ENCODE data around the gene SIVA1.
A peak's percentile ranks its signal among the peaks of the same experiment; 100 is the strongest.

Gene SIVA1

GRCh38 chr14:104721505-104722431 lies 31.2 kb upstream of the SIVA1 start:
- H3K4me3 ChIP-seq = no peak overlapping the region
- peaks cover 7 to 53% (median 51%) of the 10 kb centered on the region in 4 donors for H3K4me1 ChIP-seq
- H3K27me3 ChIP-seq = no peaks in the 10 kb centered on the region
- no peaks in the 10 kb centered on the region for H3K9me3 ChIP-seq
- intact Hi-C loops (cut with DNase I; ENCODE audit: low total_unique reads) = no loop called here
- TF ChIP-seq, protein P1, sequence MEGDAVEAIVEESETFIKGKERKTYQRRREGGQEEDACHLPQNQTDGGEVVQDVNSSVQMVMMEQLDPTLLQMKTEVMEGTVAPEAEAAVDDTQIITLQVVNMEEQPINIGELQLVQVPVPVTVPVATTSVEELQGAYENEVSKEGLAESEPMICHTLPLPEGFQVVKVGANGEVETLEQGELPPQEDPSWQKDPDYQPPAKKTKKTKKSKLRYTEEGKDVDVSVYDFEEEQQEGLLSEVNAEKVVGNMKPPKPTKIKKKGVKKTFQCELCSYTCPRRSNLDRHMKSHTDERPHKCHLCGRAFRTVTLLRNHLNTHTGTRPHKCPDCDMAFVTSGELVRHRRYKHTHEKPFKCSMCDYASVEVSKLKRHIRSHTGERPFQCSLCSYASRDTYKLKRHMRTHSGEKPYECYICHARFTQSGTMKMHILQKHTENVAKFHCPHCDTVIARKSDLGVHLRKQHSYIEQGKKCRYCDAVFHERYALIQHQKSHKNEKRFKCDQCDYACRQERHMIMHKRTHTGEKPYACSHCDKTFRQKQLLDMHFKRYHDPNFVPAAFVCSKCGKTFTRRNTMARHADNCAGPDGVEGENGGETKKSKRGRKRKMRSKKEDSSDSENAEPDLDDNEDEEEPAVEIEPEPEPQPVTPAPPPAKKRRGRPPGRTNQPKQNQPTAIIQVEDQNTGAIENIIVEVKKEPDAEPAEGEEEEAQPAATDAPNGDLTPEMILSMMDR (IDR thresholded peaks at IDR 0.05) = no peak
- H3K27ac ChIP-seq = peak overlapping the region; percentile 82 to 83
- H3K36me3 ChIP-seq = peaks cover 5 to 34% (median 22%) of the 10 kb centered on the region in 3 donors
- DNase-seq = peak; percentile 70 to 94

GRCh38 chr14:104722938-104723650 lies 29.9 kb upstream of the SIVA1 start:
- DNase-seq = no peak
- TF ChIP-seq, protein P1 (IDR thresholded peaks at IDR 0.05) = no peak
- H3K27ac ChIP-seq = peak overlapping the region; percentile 82 to 83

DNA sequence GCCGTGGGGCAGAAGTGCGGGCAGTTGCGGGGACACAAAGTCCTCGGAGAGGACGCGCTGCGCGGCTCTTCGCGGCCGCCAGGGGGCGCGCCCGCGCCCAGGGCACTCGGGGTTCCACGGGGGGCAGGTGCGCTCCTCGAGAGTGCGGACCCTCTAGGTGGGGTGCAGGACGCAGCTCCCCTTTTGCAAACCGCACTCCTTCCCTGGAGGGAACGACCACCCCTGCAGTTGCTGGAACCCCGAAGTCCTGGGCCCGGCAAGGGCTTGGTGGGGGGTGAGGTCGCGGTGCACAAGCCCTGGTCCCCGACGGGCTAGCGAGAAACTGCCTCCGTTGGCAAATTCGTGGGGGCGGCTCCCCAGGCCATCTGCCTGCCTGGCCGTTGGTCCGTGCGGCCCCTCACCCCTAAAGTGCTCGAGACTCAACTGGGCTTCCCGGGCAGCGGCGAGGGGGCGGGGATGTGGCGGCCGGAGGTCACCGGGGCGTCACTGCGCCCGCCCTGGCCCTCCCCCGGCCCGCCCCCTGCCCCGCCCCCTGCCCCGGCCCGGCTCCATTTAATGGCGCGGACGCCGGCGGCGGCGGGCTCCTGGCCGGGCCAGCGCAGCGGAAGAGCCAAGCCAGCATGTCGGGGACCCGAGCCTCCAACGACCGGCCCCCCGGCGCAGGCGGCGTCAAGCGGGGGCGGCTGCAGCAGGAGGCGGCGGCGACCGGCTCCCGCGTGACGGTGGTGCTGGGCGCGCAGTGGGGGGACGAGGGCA lies 29.1 kb upstream of the SIVA1 start, which contains the start of gene ADSS1:
Gene ADSS1 (plus strand): TSS at position 579 of the 756 bp plus-strand sequence. CDS start 42 bp downstream, at position 621.
- DNase-seq = peak; percentile 60 to 89
- no peaks in the 10 kb centered on the region for H3K27me3 ChIP-seq
- TF ChIP-seq, protein P1 (IDR thresholded peaks at IDR 0.05) = peak; percentile 75 to 78
- peak within 1 kb of the TSS; percentile 66 to 78 for H3K4me3 ChIP-seq
- peaks cover 5 to 14% (median 14%) of the 10 kb centered on the region in 3 donors for H3K36me3 ChIP-seq
- peak within 1 kb of the TSS; percentile 82 to 83 for H3K27ac ChIP-seq
- H3K9me3 ChIP-seq = no peaks in the 10 kb centered on the region
- intact Hi-C loops (cut with DNase I; ENCODE audit: low total_unique reads) = no loop called here
- H3K4me1 ChIP-seq = peaks cover 7 to 74% (median 64%) of the 10 kb centered on the region in 4 donors

More at GRCh38 chr14:104722938-104723650, 29.9 kb upstream of the SIVA1 start:
- peak overlapping the region; percentile 66 to 78 for H3K4me3 ChIP-seq
- H3K4me1 ChIP-seq = peaks cover 7 to 66% (median 61%) of the 10 kb centered on the region in 4 donors
- intact Hi-C loops (cut with DNase I; ENCODE audit: low total_unique reads) = no loop called here
- H3K27me3 ChIP-seq = no peaks in the 10 kb centered on the region
- H3K9me3 ChIP-seq = no peaks in the 10 kb centered on the region
- peaks cover 5 to 21% (median 19%) of the 10 kb centered on the region in 3 donors for H3K36me3 ChIP-seq

GRCh38 chr14:104724407-104724980 lies 28.5 kb upstream of the SIVA1 start:
- TF ChIP-seq, protein P1 (IDR thresholded peaks at IDR 0.05) = no peak
- peaks cover 1 to 7% (median 7%) of the 10 kb centered on the region in 3 donors for H3K36me3 ChIP-seq
- H3K27me3 ChIP-seq = no peaks in the 10 kb centered on the region
- peak overlapping the region; percentile 82 to 83 for H3K27ac ChIP-seq
- H3K4me3 ChIP-seq = peak overlapping the region; percentile 66 to 78
- no peaks in the 10 kb centered on the region for H3K9me3 ChIP-seq
- peak; percentile 68 to 90 for DNase-seq
- intact Hi-C loops (cut with DNase I; ENCODE audit: low total_unique reads) = no loop called here
- H3K4me1 ChIP-seq = peaks cover 7 to 77% (median 67%) of the 10 kb centered on the region in 4 donors

All from tibial artery (tissue), 4 donors.